PC-9 (cell line): ENCODE data around the gene IL31RA. TPM values are rescaled to one million over a fixed set of nuclear protein-coding genes. Genes with fewer than 3 reads are reported as not detected.

ENCODE experiments used
- BruUV-seq: library from RNA; stranded (reverse); fragments of 400-500 nt; replicated peaks from 2 replicates; lab custom pipeline; 2021; lab: Mats Ljungman, UMichigan
- CTCF ChIA-PET: fragments of 300-600 bp; sonication (Branson Sonifier 250); formaldehyde crosslinking; loops from one replicate; lab custom pipeline; 2022; ENCODE audit warnings: antibody characterized with exemption; lab: Charles Lee
- POLR2A ChIA-PET: fragments of 300-600 bp; sonication (Branson Sonifier 250); formaldehyde crosslinking; loops from one replicate; lab custom pipeline; 2022; ENCODE audit warnings: antibody characterized with exemption; ENCODE audit not compliant: unreplicated experiment; lab: Charles Lee
- DNase-seq, 2 experiments: peaks; one replicate each; pipeline versions ENCODE4 v3.0.0 to v3.0.0-alpha.2; 2015 to 2022; ENCODE audit warnings: mixed read lengths in 1 of 2
- H2AFZ ChIP-seq: fragments of 200-600 bp; sonication (generic); 2 replicates; pipeline ENCODE4 v1.8.1; 2017; ENCODE audit warnings: antibody characterized with exemption
- H3F3A ChIP-seq: fragments of 200-600 bp; sonication (generic); 2 replicates; pipeline ENCODE4 v1.8.1; 2017; ENCODE audit warnings: antibody characterized with exemption, mild to moderate bottlenecking, low read depth; ENCODE audit not compliant: insufficient read depth
- H3K27ac ChIP-seq: fragments of 200-600 bp; sonication (generic); 2 replicates; pipeline ENCODE4 v1.6.1; 2016; ENCODE audit warnings: mixed run types
- H3K27me3 ChIP-seq: fragments of 200-600 bp; sonication (generic); 2 replicates; pipeline ENCODE4 v1.6.1; 2016; ENCODE audit warnings: low read depth, mixed run types; ENCODE audit not compliant: insufficient read depth
- H3K36me3 ChIP-seq: fragments of 200-600 bp; sonication (generic); 2 replicates; pipeline ENCODE4 v1.6.1; 2016; ENCODE audit warnings: low read depth, mixed run types
- H3K4me1 ChIP-seq: fragments of 200-600 bp; sonication (generic); replicated peaks from 2 replicates; pipeline ENCODE4 v1.6.1; 2016; ENCODE audit warnings: mixed run types; ENCODE audit not compliant: insufficient read depth
- H3K4me2 ChIP-seq: fragments of 200-600 bp; sonication (generic); 2 replicates; pipeline ENCODE4 v1.6.1; 2017; ENCODE audit warnings: mixed run types
- H3K4me3 ChIP-seq: fragments of 200-600 bp; sonication (generic); 2 replicates; pipeline ENCODE4 v1.6.1; 2016; ENCODE audit warnings: mixed run types
- H3K79me2 ChIP-seq: fragments of 200-600 bp; sonication (generic); 2 replicates; pipeline ENCODE4 v1.6.1; 2017; ENCODE audit warnings: low read depth, mixed run types
- H3K9me2 ChIP-seq: fragments of 200-600 bp; sonication (generic); 2 replicates; pipeline ENCODE4 v1.8.1; 2017; ENCODE audit warnings: mild to moderate bottlenecking; ENCODE audit not compliant: insufficient read depth
- H3K9me3 ChIP-seq: fragments of 200-600 bp; sonication (generic); 2 replicates; pipeline ENCODE4 v1.8.1; 2016; ENCODE audit warnings: low read depth; ENCODE audit not compliant: insufficient read depth
- H4K20me1 ChIP-seq: fragments of 200-600 bp; sonication (generic); 2 replicates; pipeline ENCODE4 v1.8.1; 2017; ENCODE audit not compliant: insufficient read depth
- CTCF ChIP-seq: fragments of 200-600 bp; sonication (generic); conservative IDR thresholded peaks from 2 replicates; pipeline ENCODE4 v1.6.1; 2017; ENCODE audit warnings: mixed run types, antibody characterized with exemption, mild to moderate bottlenecking, moderate library complexity
- EZH2 ChIP-seq: fragments of 200-600 bp; sonication (generic); IDR thresholded peaks from 2 replicates; pipeline ENCODE4 v1.8.0; 2017; ENCODE audit warnings: antibody characterized with exemption, low read depth
- intact Hi-C: fragments of 100-400 bp; cut with micrococcal nuclease; formaldehyde crosslinking; loops from one replicate; pipeline ENCODE4 v1.10.0; 2022; ENCODE audit not compliant: unreplicated experiment
- total RNA-seq: library from RNA; stranded (reverse); gene quantifications from 2 replicates; pipeline ENCODE4 v1.2.3, GENCODE V29; 2021

IL31RA gene
- total RNA-seq, 1 experiment from 2014 or later, result 2.0 TPM

GRCh38 chr5:55917402-55918086 is 66.4 kb downstream of the IL31RA start:
- H2AFZ ChIP-seq, result no peak overlapping the region
- H3K79me2 ChIP-seq, result no peaks in the 10 kb centered on the region
- no peak for DNase-seq
- intact Hi-C loops, result no loop called here
- no peaks in the 10 kb centered on the region for H3K27me3 ChIP-seq
- no peaks in the 10 kb centered on the region for H3K4me1 ChIP-seq
- H3K9me3 ChIP-seq, result no peaks in the 10 kb centered on the region
- H3K36me3 ChIP-seq, result no peaks in the 10 kb centered on the region
- no peak for TF ChIP-seq EZH2
- no peak for TF ChIP-seq CTCF
- no peak overlapping the region for H3K4me2 ChIP-seq
- POLR2A ChIA-PET, result no interaction called here
- H3F3A ChIP-seq, result no peaks in the 10 kb centered on the region
- H3K4me3 ChIP-seq, result no peak overlapping the region
- no peaks in the 10 kb centered on the region for H3K9me2 ChIP-seq
- no peaks in the 10 kb centered on the region for H4K20me1 ChIP-seq
- BruUV-seq, result no TSS peak
- H3K27ac ChIP-seq, result no peak overlapping the region
- CTCF ChIA-PET, result no interaction called here

- Histone ChIP-seq H3K4me3 (no peak overlapping the region), H4K20me1 (no peaks in the 10 kb centered on the region), H2AFZ (no peak overlapping the region), H3K79me2 (no peaks in the 10 kb centered on the region), H3K4me2 (no peak overlapping the region), H3K9me2 (no peaks in the 10 kb centered on the region), H3K9me3 (no peaks in the 10 kb centered on the region), H3K36me3 (no peaks in the 10 kb centered on the region), H3K27ac (no peak overlapping the region), H3K4me1 (no peaks in the 10 kb centered on the region), H3K27me3 (no peaks in the 10 kb centered on the region), H3F3A (no peaks in the 10 kb centered on the region)
- POLR2A ChIA-PET, result no interaction called here
- DNase-seq, result no peak
- CTCF ChIA-PET, result no interaction called here
- intact Hi-C loops, result no loop called here
- TF ChIP-seq CTCF, result no peak
- no peak for TF ChIP-seq EZH2
- BruUV-seq, result no TSS peak
Observed at GRCh38 chr5:55918087-55919035, 67.2 kb downstream of the IL31RA start.

GRCh38 chr5:55919625-55920024 is 68.5 kb downstream of the IL31RA start:
- no peaks in the 10 kb centered on the region for H3K9me2 ChIP-seq
- no peak for TF ChIP-seq CTCF
- TF ChIP-seq EZH2, result no peak
- no peaks in the 10 kb centered on the region for H3K4me1 ChIP-seq
- intact Hi-C loops, result loop anchor here (5.0 kb wide), 3 partner anchors 207 to 747 kb away; partner anchors contain the start of genes CDC20B and SLC38A9
- H3K36me3 ChIP-seq, result no peaks in the 10 kb centered on the region
- no TSS peak for BruUV-seq
- H3K4me3 ChIP-seq, result no peak overlapping the region
- no peak overlapping the region for H3K27ac ChIP-seq
- H3K4me2 ChIP-seq, result no peak overlapping the region
- H3K9me3 ChIP-seq, result no peaks in the 10 kb centered on the region
- no peaks in the 10 kb centered on the region for H3K79me2 ChIP-seq
- H2AFZ ChIP-seq, result no peak overlapping the region
- no peak for DNase-seq
- no peaks in the 10 kb centered on the region for H3K27me3 ChIP-seq
- ChIA-PET CTCF (no interaction called here), POLR2A (no interaction called here)
- H4K20me1 ChIP-seq, result no peaks in the 10 kb centered on the region
- H3F3A ChIP-seq, result no peaks in the 10 kb centered on the region
